Ishikawa (cell line): ENCODE data around the gene TMEM242.

Experiments
- CEBPB ChIP-seq: IDR thresholded peaks from 2 replicates; pipeline ENCODE4 v1.6.1; 2012
- CREB1 ChIP-seq: IDR thresholded peaks from 2 replicates; pipeline ENCODE4 v1.6.1; 2012; ENCODE audit warnings: low read depth
- EGR1 ChIP-seq: IDR thresholded peaks from 2 replicates; pipeline ENCODE4 v1.6.1; 2012
- EP300 ChIP-seq: IDR thresholded peaks from 2 replicates; pipeline ENCODE4 v1.6.1; 2012; ENCODE audit warnings: borderline replicate concordance
- FOXM1 ChIP-seq: IDR thresholded peaks from 2 replicates; pipeline ENCODE4 v1.6.1; 2012; ENCODE audit warnings: low read depth, borderline replicate concordance
- NFIC ChIP-seq: IDR thresholded peaks from 2 replicates; pipeline ENCODE4 v1.6.1; 2012
- RAD21 ChIP-seq: IDR thresholded peaks from 2 replicates; pipeline ENCODE4 v1.6.1; 2012; ENCODE audit warnings: low read depth
- TAF1 ChIP-seq: IDR thresholded peaks from 2 replicates; pipeline ENCODE4 v1.6.1; 2012; ENCODE audit warnings: low read depth, mild to moderate bottlenecking
- TCF12 ChIP-seq: IDR thresholded peaks from 2 replicates; pipeline ENCODE4 v1.6.1; 2012; ENCODE audit warnings: low read depth
- TEAD4 ChIP-seq: IDR thresholded peaks from 2 replicates; pipeline ENCODE4 v1.6.1; 2012
- YY1 ChIP-seq: IDR thresholded peaks from 2 replicates; pipeline ENCODE4 v1.6.1; 2012; ENCODE audit warnings: low read depth
- ZBTB7A ChIP-seq: IDR thresholded peaks from 2 replicates; pipeline ENCODE4 v1.6.1; 2012; ENCODE audit warnings: low read depth
- TF ChIP-seq, protein P1 (sequence below): IDR thresholded peaks from 2 replicates; pipeline ENCODE4 v1.6.1; 2012
- TF ChIP-seq, protein P2 (sequence below): IDR thresholded peaks from 2 replicates; pipeline ENCODE4 v1.6.1; 2012; ENCODE audit warnings: low read depth, mild to moderate bottlenecking
- TF ChIP-seq, protein P3 (sequence below): IDR thresholded peaks from 2 replicates; pipeline ENCODE4 v1.6.1; 2012

The TMEM242 gene

DNA sequence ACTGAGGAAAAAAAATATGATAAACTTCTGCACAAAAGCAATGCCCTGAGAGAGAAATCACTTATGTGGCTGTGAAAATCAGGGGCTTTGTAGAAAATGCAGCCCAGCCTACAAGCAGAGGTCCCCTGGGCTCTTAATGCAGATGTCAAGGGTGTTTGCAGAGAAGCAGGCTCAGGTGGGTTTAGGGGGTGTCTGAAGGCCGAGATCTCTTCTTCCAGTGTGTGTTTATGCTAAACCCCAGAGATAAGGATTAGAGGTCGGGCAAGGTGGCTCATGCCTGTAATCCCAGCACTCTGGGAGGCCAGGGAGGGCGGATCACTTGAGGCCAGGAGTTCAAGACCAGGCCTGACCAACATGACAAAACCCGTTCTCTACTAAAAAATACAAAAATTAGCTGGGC lies 78.5 kb downstream of the TMEM242 start:
- TF ChIP-seq TAF1, result no peak
- TF ChIP-seq CEBPB, result no peak
- TF ChIP-seq FOXM1, result no peak
- TF ChIP-seq TEAD4, result no peak
- TF ChIP-seq RAD21, result no peak
- TF ChIP-seq, protein P1, sequence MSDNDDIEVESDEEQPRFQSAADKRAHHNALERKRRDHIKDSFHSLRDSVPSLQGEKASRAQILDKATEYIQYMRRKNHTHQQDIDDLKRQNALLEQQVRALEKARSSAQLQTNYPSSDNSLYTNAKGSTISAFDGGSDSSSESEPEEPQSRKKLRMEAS, result no peak

DNA sequence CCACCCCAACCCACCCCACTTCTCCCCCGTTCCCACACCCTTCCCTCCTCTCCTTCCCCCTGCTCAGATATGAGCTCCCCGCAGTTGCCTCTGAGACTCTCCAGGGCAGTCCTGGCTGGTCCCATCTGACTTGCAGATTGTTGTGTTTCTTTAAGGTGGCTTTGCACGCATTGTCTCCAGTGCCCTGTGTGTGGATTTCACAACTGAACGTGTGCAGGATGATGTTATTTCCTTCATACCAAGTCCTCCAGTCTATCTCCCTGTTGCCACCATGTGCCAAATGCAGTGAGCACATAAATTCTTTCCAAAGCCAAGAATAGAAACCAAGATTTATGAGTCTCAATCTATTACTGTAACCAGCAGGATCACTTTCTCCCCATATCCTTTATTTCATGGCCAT lies 79.1 kb downstream of the TMEM242 start:
- TF ChIP-seq EGR1 (no peak), YY1 (no peak), NFIC (no peak), CREB1 (no peak), FOXM1 (no peak), TEAD4 (no peak), EP300 (no peak)
- TF ChIP-seq, protein P2, sequence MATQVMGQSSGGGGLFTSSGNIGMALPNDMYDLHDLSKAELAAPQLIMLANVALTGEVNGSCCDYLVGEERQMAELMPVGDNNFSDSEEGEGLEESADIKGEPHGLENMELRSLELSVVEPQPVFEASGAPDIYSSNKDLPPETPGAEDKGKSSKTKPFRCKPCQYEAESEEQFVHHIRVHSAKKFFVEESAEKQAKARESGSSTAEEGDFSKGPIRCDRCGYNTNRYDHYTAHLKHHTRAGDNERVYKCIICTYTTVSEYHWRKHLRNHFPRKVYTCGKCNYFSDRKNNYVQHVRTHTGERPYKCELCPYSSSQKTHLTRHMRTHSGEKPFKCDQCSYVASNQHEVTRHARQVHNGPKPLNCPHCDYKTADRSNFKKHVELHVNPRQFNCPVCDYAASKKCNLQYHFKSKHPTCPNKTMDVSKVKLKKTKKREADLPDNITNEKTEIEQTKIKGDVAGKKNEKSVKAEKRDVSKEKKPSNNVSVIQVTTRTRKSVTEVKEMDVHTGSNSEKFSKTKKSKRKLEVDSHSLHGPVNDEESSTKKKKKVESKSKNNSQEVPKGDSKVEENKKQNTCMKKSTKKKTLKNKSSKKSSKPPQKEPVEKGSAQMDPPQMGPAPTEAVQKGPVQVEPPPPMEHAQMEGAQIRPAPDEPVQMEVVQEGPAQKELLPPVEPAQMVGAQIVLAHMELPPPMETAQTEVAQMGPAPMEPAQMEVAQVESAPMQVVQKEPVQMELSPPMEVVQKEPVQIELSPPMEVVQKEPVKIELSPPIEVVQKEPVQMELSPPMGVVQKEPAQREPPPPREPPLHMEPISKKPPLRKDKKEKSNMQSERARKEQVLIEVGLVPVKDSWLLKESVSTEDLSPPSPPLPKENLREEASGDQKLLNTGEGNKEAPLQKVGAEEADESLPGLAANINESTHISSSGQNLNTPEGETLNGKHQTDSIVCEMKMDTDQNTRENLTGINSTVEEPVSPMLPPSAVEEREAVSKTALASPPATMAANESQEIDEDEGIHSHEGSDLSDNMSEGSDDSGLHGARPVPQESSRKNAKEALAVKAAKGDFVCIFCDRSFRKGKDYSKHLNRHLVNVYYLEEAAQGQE, result no peak
- TF ChIP-seq, protein P1, result no peak

DNA sequence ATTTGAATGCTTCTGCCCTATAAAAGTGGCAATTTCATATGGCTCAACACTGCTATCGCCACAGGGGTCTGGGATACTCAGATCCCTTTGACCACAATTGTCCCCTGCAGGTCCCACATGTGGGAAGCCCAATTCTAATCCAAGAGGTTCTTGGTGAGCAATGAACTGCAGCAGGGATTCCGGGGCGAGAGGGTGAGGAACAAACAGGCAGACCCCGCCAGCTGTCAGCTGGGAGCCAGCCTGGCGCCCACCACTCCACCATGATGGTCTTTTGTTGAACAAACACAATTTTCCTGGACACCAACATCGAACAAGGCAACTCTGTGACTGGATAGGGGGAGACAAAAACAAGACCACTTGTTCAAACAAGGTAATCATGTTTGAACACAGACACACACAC lies 80.5 kb downstream of the TMEM242 start:
- TF ChIP-seq CREB1 (no peak), CEBPB (no peak), NFIC (no peak)
- TF ChIP-seq, protein P2, result no peak

DNA sequence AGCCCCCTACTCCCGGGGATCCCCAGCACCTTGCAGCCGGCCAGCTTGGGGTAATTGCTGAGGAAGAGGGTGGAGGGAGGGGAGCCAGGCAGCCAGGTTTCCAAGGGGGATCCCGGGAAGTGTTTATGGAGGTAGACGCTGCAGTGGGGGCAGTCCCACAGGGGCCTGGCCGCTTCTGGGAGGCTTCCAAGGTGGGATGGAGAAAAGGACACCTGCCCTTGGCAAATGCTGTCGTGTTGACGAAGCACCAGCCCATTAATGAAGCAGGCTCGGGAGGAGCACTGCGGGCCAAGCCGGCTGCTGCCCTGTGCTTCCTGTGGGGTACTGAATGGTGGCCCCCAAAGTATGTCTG lies 82.4 kb downstream of the TMEM242 start:
- no peak for TF ChIP-seq EGR1
- no peak for TF ChIP-seq TCF12
- no peak for TF ChIP-seq YY1
- TF ChIP-seq CEBPB, result no peak
- TF ChIP-seq ZBTB7A, result no peak
- TF ChIP-seq RAD21, result no peak
- no peak for TF ChIP-seq TEAD4
- TF ChIP-seq, protein P1, result no peak
- TF ChIP-seq NFIC, result no peak
- TF ChIP-seq, protein P3, sequence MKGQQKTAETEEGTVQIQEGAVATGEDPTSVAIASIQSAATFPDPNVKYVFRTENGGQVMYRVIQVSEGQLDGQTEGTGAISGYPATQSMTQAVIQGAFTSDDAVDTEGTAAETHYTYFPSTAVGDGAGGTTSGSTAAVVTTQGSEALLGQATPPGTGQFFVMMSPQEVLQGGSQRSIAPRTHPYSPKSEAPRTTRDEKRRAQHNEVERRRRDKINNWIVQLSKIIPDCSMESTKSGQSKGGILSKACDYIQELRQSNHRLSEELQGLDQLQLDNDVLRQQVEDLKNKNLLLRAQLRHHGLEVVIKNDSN, result no peak
- TF ChIP-seq FOXM1, result no peak
- TF ChIP-seq TAF1, result no peak
- TF ChIP-seq CREB1, result no peak
- TF ChIP-seq, protein P2, result no peak
- TF ChIP-seq EP300, result no peak

DNA sequence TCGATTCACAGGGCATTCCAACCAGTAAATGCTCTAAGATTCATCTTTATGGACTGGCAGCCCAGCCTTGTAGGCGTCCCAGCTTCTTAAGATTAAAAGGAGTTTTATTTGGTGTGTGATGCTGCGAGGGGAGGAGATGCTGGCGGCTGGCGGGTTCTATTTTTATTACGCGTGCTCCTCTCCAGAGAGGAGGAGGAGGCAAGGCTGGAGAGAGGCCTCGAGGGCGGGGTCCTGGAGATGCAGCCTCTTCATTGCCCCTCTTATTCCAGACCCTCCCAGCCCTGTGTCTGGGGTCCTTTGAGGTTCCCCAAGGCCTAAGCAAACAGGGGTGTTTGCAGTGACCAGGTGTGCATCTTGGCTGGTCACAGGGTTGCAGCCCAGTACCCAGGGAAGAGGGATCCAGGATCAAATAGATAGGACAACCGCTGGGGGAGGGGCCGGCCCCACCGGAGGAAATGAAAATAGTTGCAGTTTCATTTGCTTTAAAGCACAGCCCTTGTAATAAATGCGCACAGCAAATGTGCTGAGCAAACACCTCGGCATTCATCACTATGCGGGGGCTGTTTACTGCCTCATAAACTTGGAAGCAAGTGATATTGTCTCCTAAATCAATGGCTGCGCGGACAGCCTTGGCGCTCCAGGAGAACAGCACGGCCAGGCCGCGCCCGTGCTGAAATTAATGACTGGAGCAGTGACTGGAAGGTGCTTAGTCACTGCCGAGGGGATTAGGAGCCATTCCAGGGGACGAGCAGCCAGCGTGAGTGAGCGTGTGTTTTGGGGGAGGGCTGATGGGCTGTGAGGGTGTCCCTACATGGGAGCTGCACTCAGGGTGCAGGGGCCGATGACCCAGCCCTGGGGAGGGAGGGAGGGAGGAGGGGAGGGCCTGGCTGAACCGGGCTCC lies 83.0 kb downstream of the TMEM242 start:
- TF ChIP-seq EGR1, result no peak
